ENCODE data around the gene CDH4. TPM values are rescaled to one million over a fixed set of nuclear protein-coding genes. Genes with fewer than 3 reads are reported as not detected.

Gene CDH4
- polyA plus RNA-seq, 1 donor (not counting 4 experiments of a cell fraction or from before 2014, with no cell fraction given): 2.2 TPM

- Histone ChIP-seq H3K27ac (ENCODE audit: control insufficient read depth, insufficient read depth, low read length) (no peak overlapping the region), H3K79me2 (ENCODE audit: control insufficient read depth, insufficient read depth, low read length) (peaks cover 7% of the 10 kb centered on the region), H3K9me3 (ENCODE audit: control insufficient read depth, low read depth, low read length) (no peaks in the 10 kb centered on the region), H3K9ac (ENCODE audit: control insufficient read depth, extremely low read depth, insufficient read depth, low read length) (no peak overlapping the region), H3K9me1 (ENCODE audit: control insufficient read depth, extremely low read depth, insufficient read depth, low read length) (no peaks in the 10 kb centered on the region), H3K4me2 (ENCODE audit: control insufficient read depth, extremely low read depth, insufficient read depth, low read depth, low read length) (no peak overlapping the region), H2AFZ (ENCODE audit: control insufficient read depth, low read length) (no peak overlapping the region), H3K27me3 (ENCODE audit: control insufficient read depth, extremely low read depth, insufficient read depth, low read length) (no peaks in the 10 kb centered on the region), H3K4me1 (ENCODE audit: control insufficient read depth, extremely low read depth, insufficient read depth, low read length) (no peaks in the 10 kb centered on the region), H3K4me3 (ENCODE audit: control insufficient read depth in 2 of 3, extremely low read depth in 1 of 3, insufficient read depth in 2 of 3, low read depth in 1 of 3, low read length in 3 of 3) (no peak overlapping the region), H3K36me3 (ENCODE audit: control insufficient read depth in 2 of 2, extremely low read depth in 1 of 2, insufficient read depth in 2 of 2, low read length in 2 of 2) (no peaks in the 10 kb centered on the region), H4K20me1 (ENCODE audit: control insufficient read depth, extremely low read depth, insufficient read depth, low read length) (peaks cover 18% of the 10 kb centered on the region)
- FAIRE-seq (no peak), DNase-seq (ENCODE audit: low read depth, low spot score) (no peak)
- dilution Hi-C loops (cut with MboI; ENCODE audit: extremely low pct_ligation_motif_present, low sequenced_read_pairs): no loop called here
- no peak for TF ChIP-seq EZH2 (IDR thresholded peaks at IDR 0.05; ENCODE audit: low read length)
- no peak for TF ChIP-seq CTCF (optimal IDR thresholded peaks at IDR 0.05 in 1 of 3, IDR thresholded peaks at IDR 0.05 in 1 of 3, conservative IDR thresholded peaks at IDR 0.05 in 1 of 3; ENCODE audit: extremely low read depth in 1 of 3, insufficient read depth in 2 of 3, low read length in 3 of 3)
Measured at GRCh38 chr20:61455508-61456215, 203.6 kb downstream of the CDH4 start.

- Histone ChIP-seq H2AFZ (ENCODE audit: control insufficient read depth, low read length) (no peak overlapping the region), H3K4me2 (ENCODE audit: control insufficient read depth, extremely low read depth, insufficient read depth, low read depth, low read length) (no peak overlapping the region), H3K79me2 (ENCODE audit: control insufficient read depth, insufficient read depth, low read length) (peaks cover 7% of the 10 kb centered on the region), H3K4me3 (ENCODE audit: control insufficient read depth in 2 of 3, extremely low read depth in 1 of 3, insufficient read depth in 2 of 3, low read depth in 1 of 3, low read length in 3 of 3) (no peak overlapping the region), H3K9me3 (ENCODE audit: control insufficient read depth, low read depth, low read length) (no peaks in the 10 kb centered on the region), H4K20me1 (ENCODE audit: control insufficient read depth, extremely low read depth, insufficient read depth, low read length) (peaks cover 19% of the 10 kb centered on the region), H3K36me3 (ENCODE audit: control insufficient read depth in 2 of 2, extremely low read depth in 1 of 2, insufficient read depth in 2 of 2, low read length in 2 of 2) (no peaks in the 10 kb centered on the region), H3K4me1 (ENCODE audit: control insufficient read depth, extremely low read depth, insufficient read depth, low read length) (no peaks in the 10 kb centered on the region), H3K27ac (ENCODE audit: control insufficient read depth, insufficient read depth, low read length) (no peak overlapping the region), H3K9me1 (ENCODE audit: control insufficient read depth, extremely low read depth, insufficient read depth, low read length) (no peaks in the 10 kb centered on the region), H3K9ac (ENCODE audit: control insufficient read depth, extremely low read depth, insufficient read depth, low read length) (no peak overlapping the region), H3K27me3 (ENCODE audit: control insufficient read depth, extremely low read depth, insufficient read depth, low read length) (no peaks in the 10 kb centered on the region)
- DNase-seq (ENCODE audit: low read depth, low spot score) (no peak), FAIRE-seq (no peak)
- dilution Hi-C loops (cut with MboI; ENCODE audit: extremely low pct_ligation_motif_present, low sequenced_read_pairs): no loop called here
- no peak for TF ChIP-seq EZH2 (IDR thresholded peaks at IDR 0.05; ENCODE audit: low read length)
- no peak for TF ChIP-seq CTCF (optimal IDR thresholded peaks at IDR 0.05 in 1 of 3, IDR thresholded peaks at IDR 0.05 in 1 of 3, conservative IDR thresholded peaks at IDR 0.05 in 1 of 3; ENCODE audit: extremely low read depth in 1 of 3, insufficient read depth in 2 of 3, low read length in 3 of 3)
Measured at GRCh38 chr20:61457725-61458124, 205.7 kb downstream of the CDH4 start.

All from keratinocyte (primary cell).